Measurements from ENCODE around the gene NPY4R.
"Not testable (repeated sequence)": the region's sequence is repeated elsewhere in the genome, so short reads cannot be mapped to it uniquely, and the experiment has no call there.

The NPY4R gene

GRCh38 chr10:46497401-46497800 lies 31.6 kb upstream of the NPY4R start:
- H3K9me3 ChIP-seq (ENCODE audit: control insufficient read depth in 2 of 2, low read length in 2 of 2); H3K4me3 ChIP-seq (ENCODE audit: low read length in 2 of 2); H3K27ac ChIP-seq (ENCODE audit: low read depth in 2 of 2, low read length in 2 of 2); H3K9ac ChIP-seq (ENCODE audit: low read depth in 1 of 2, low read length in 2 of 2); H3K4me1 ChIP-seq (ENCODE audit: control insufficient read depth in 2 of 2, insufficient read depth in 2 of 2, low read length in 2 of 2); H3K27me3 ChIP-seq (ENCODE audit: control insufficient read depth in 2 of 2, insufficient read depth in 2 of 2, low read length in 2 of 2); H3K36me3 ChIP-seq (ENCODE audit: control insufficient read depth in 2 of 2, insufficient read depth in 2 of 2, low read length in 2 of 2): not testable (repeated sequence)

- H3K4me3 ChIP-seq (ENCODE audit: low read length in 2 of 2); H3K4me1 ChIP-seq (ENCODE audit: control insufficient read depth in 2 of 2, insufficient read depth in 2 of 2, low read length in 2 of 2); H3K9ac ChIP-seq (ENCODE audit: low read depth in 1 of 2, low read length in 2 of 2); H3K27ac ChIP-seq (ENCODE audit: low read depth in 2 of 2, low read length in 2 of 2); H3K27me3 ChIP-seq (ENCODE audit: control insufficient read depth in 2 of 2, insufficient read depth in 2 of 2, low read length in 2 of 2); H3K36me3 ChIP-seq (ENCODE audit: control insufficient read depth in 2 of 2, insufficient read depth in 2 of 2, low read length in 2 of 2); H3K9me3 ChIP-seq (ENCODE audit: control insufficient read depth in 2 of 2, low read length in 2 of 2): not testable (repeated sequence)
These were observed 25.8 kb upstream of the NPY4R start for GRCh38 chr10:46491364-46492114.

GRCh38 chr10:46490285-46490684 lies 24.5 kb upstream of the NPY4R start:
- not testable (repeated sequence) for H3K36me3 ChIP-seq (ENCODE audit: control insufficient read depth in 2 of 2, insufficient read depth in 2 of 2, low read length in 2 of 2); H3K9ac ChIP-seq (ENCODE audit: low read depth in 1 of 2, low read length in 2 of 2); H3K4me3 ChIP-seq (ENCODE audit: low read length in 2 of 2)

GRCh38 chr10:46486459-46486858 lies 20.7 kb upstream of the NPY4R start:
- not testable (repeated sequence) for H3K36me3 ChIP-seq (ENCODE audit: control insufficient read depth in 2 of 2, insufficient read depth in 2 of 2, low read length in 2 of 2); H3K4me3 ChIP-seq (ENCODE audit: low read length in 2 of 2); H3K9ac ChIP-seq (ENCODE audit: low read depth in 1 of 2, low read length in 2 of 2); H3K9me3 ChIP-seq (ENCODE audit: control insufficient read depth in 2 of 2, low read length in 2 of 2); H3K27ac ChIP-seq (ENCODE audit: low read depth in 2 of 2, low read length in 2 of 2); H3K4me1 ChIP-seq (ENCODE audit: control insufficient read depth in 2 of 2, insufficient read depth in 2 of 2, low read length in 2 of 2); H3K27me3 ChIP-seq (ENCODE audit: control insufficient read depth in 2 of 2, insufficient read depth in 2 of 2, low read length in 2 of 2)

More at GRCh38 chr10:46490285-46490684, 24.5 kb upstream of the NPY4R start:
- not testable (repeated sequence) for H3K4me1 ChIP-seq (ENCODE audit: control insufficient read depth in 2 of 2, insufficient read depth in 2 of 2, low read length in 2 of 2); H3K9me3 ChIP-seq (ENCODE audit: control insufficient read depth in 2 of 2, low read length in 2 of 2); H3K27ac ChIP-seq (ENCODE audit: low read depth in 2 of 2, low read length in 2 of 2); H3K27me3 ChIP-seq (ENCODE audit: control insufficient read depth in 2 of 2, insufficient read depth in 2 of 2, low read length in 2 of 2)

- H3K4me1 ChIP-seq (ENCODE audit: control insufficient read depth in 2 of 2, insufficient read depth in 2 of 2, low read length in 2 of 2); H3K27me3 ChIP-seq (ENCODE audit: control insufficient read depth in 2 of 2, insufficient read depth in 2 of 2, low read length in 2 of 2); H3K36me3 ChIP-seq (ENCODE audit: control insufficient read depth in 2 of 2, insufficient read depth in 2 of 2, low read length in 2 of 2); H3K27ac ChIP-seq (ENCODE audit: low read depth in 2 of 2, low read length in 2 of 2); H3K9me3 ChIP-seq (ENCODE audit: control insufficient read depth in 2 of 2, low read length in 2 of 2); H3K9ac ChIP-seq (ENCODE audit: low read depth in 1 of 2, low read length in 2 of 2); H3K4me3 ChIP-seq (ENCODE audit: low read length in 2 of 2): not testable (repeated sequence)
These were observed 9.1 kb upstream of the NPY4R start for GRCh38 chr10:46474746-46475320.

- H3K9me3 ChIP-seq (ENCODE audit: control insufficient read depth in 2 of 2, low read length in 2 of 2); H3K9ac ChIP-seq (ENCODE audit: low read depth in 1 of 2, low read length in 2 of 2): not testable (repeated sequence)
These were observed 8.0 kb upstream of the NPY4R start for GRCh38 chr10:46473758-46474157.

GRCh38 chr10:46470134-46470533 lies 4.4 kb upstream of the NPY4R start:
- not testable (repeated sequence) for H3K9ac ChIP-seq (ENCODE audit: low read depth in 1 of 2, low read length in 2 of 2); H3K27me3 ChIP-seq (ENCODE audit: control insufficient read depth in 2 of 2, insufficient read depth in 2 of 2, low read length in 2 of 2); H3K4me3 ChIP-seq (ENCODE audit: low read length in 2 of 2); H3K4me1 ChIP-seq (ENCODE audit: control insufficient read depth in 2 of 2, insufficient read depth in 2 of 2, low read length in 2 of 2); H3K9me3 ChIP-seq (ENCODE audit: control insufficient read depth in 2 of 2, low read length in 2 of 2); H3K36me3 ChIP-seq (ENCODE audit: control insufficient read depth in 2 of 2, insufficient read depth in 2 of 2, low read length in 2 of 2); H3K27ac ChIP-seq (ENCODE audit: low read depth in 2 of 2, low read length in 2 of 2)

More at GRCh38 chr10:46473758-46474157, 8.0 kb upstream of the NPY4R start:
- H3K36me3 ChIP-seq (ENCODE audit: control insufficient read depth in 2 of 2, insufficient read depth in 2 of 2, low read length in 2 of 2); H3K4me1 ChIP-seq (ENCODE audit: control insufficient read depth in 2 of 2, insufficient read depth in 2 of 2, low read length in 2 of 2); H3K27ac ChIP-seq (ENCODE audit: low read depth in 2 of 2, low read length in 2 of 2); H3K4me3 ChIP-seq (ENCODE audit: low read length in 2 of 2); H3K27me3 ChIP-seq (ENCODE audit: control insufficient read depth in 2 of 2, insufficient read depth in 2 of 2, low read length in 2 of 2): not testable (repeated sequence)

- not testable (repeated sequence) for H3K36me3 ChIP-seq (ENCODE audit: control insufficient read depth in 2 of 2, insufficient read depth in 2 of 2, low read length in 2 of 2)
These were observed 2.5 kb upstream of the NPY4R start for GRCh38 chr10:46468119-46468809.

GRCh38 chr10:46463608-46464007 lies 2.1 kb downstream of the NPY4R start:
- H3K9ac ChIP-seq (ENCODE audit: low read depth in 1 of 2, low read length in 2 of 2); H3K9me3 ChIP-seq (ENCODE audit: control insufficient read depth in 2 of 2, low read length in 2 of 2); H3K36me3 ChIP-seq (ENCODE audit: control insufficient read depth in 2 of 2, insufficient read depth in 2 of 2, low read length in 2 of 2); H3K27ac ChIP-seq (ENCODE audit: low read depth in 2 of 2, low read length in 2 of 2); H3K27me3 ChIP-seq (ENCODE audit: control insufficient read depth in 2 of 2, insufficient read depth in 2 of 2, low read length in 2 of 2); H3K4me3 ChIP-seq (ENCODE audit: low read length in 2 of 2); H3K4me1 ChIP-seq (ENCODE audit: control insufficient read depth in 2 of 2, insufficient read depth in 2 of 2, low read length in 2 of 2): not testable (repeated sequence)

More at GRCh38 chr10:46468119-46468809, 2.5 kb upstream of the NPY4R start:
- not testable (repeated sequence) for H3K27me3 ChIP-seq (ENCODE audit: control insufficient read depth in 2 of 2, insufficient read depth in 2 of 2, low read length in 2 of 2); H3K4me1 ChIP-seq (ENCODE audit: control insufficient read depth in 2 of 2, insufficient read depth in 2 of 2, low read length in 2 of 2); H3K27ac ChIP-seq (ENCODE audit: low read depth in 2 of 2, low read length in 2 of 2); H3K4me3 ChIP-seq (ENCODE audit: low read length in 2 of 2); H3K9me3 ChIP-seq (ENCODE audit: control insufficient read depth in 2 of 2, low read length in 2 of 2); H3K9ac ChIP-seq (ENCODE audit: low read depth in 1 of 2, low read length in 2 of 2)

GRCh38 chr10:46462276-46462675 lies 3.5 kb downstream of the NPY4R start:
- H3K4me1 ChIP-seq (ENCODE audit: control insufficient read depth in 2 of 2, insufficient read depth in 2 of 2, low read length in 2 of 2) = not testable (repeated sequence)

More at GRCh38 chr10:46462276-46462675, 3.5 kb downstream of the NPY4R start:
- not testable (repeated sequence) for H3K9me3 ChIP-seq (ENCODE audit: control insufficient read depth in 2 of 2, low read length in 2 of 2); H3K27ac ChIP-seq (ENCODE audit: low read depth in 2 of 2, low read length in 2 of 2); H3K9ac ChIP-seq (ENCODE audit: low read depth in 1 of 2, low read length in 2 of 2); H3K36me3 ChIP-seq (ENCODE audit: control insufficient read depth in 2 of 2, insufficient read depth in 2 of 2, low read length in 2 of 2); H3K27me3 ChIP-seq (ENCODE audit: control insufficient read depth in 2 of 2, insufficient read depth in 2 of 2, low read length in 2 of 2); H3K4me3 ChIP-seq (ENCODE audit: low read length in 2 of 2)

Data from mucosa of rectum (tissue), 2 donors.